ENCODE measurements around the gene HMBS.
A peak's percentile ranks its signal among the peaks of the same experiment; 100 is the strongest.

The HMBS gene

GRCh38 chr11:119120639-119121007 is 35.9 kb downstream of the HMBS start:
- H3K9me3 ChIP-seq, result no peaks in the 10 kb centered on the region
- no peaks in the 10 kb centered on the region for H3K27me3 ChIP-seq
- no peaks in the 10 kb centered on the region for H3K4me1 ChIP-seq
- TF ChIP-seq CTCF (IDR thresholded peaks at IDR 0.05; ENCODE audit: low read depth, low read length), result no peak
- H3K4me3 ChIP-seq (ENCODE audit: low read depth, low read length), result peak overlapping the region; percentile 60
- H3K36me3 ChIP-seq, result peaks cover 8% of the 10 kb centered on the region
- no peak for DNase-seq

DNA sequence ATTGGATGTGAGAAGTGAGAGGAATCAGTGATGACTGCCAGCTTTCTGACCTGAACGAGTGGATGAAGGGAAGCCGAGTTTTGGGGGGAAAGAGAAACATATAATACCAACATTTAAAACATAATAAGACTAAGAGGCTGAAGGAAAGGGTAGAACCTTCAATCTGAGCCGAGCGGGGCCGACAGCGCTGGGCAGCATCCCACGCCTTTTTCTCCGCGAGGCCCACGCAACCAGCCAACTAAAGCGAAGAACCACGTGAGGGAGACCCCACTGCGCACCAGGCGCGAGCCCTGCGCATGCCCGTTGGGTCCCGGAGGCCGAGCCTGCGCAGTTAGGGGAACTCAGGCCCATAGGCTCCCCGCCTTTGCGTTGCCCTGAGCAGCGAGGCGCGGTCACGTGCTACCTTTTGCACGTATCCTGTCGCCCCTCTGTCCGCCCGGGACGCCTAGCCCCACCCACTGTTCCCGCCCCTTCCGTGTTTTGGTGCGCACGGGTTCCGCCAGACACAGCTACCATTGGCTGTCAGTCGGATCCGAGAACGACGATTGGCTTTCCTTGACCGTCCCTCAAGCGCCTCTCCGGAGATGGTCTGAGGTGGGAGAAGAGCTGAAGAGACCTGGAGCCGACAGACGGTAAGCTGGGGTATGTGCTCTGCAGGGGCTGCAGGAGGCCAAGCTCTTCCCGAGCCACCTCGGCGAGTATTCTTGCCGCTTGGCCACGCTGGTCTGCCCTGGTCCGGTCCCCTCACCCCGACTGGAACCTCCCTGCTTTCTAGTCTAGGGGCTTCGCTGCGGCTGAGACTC is 36.5 kb downstream of the HMBS start, which contains the start of gene HINFP:
TSS of gene HINFP (plus strand) at position 573 of the 803 bp plus-strand sequence. CDS start 5,365 bp downstream, outside the sequence.
- no peak for TF ChIP-seq CTCF (IDR thresholded peaks at IDR 0.05; ENCODE audit: low read depth, low read length)
- Histone ChIP-seq H3K9me3 (no peaks in the 10 kb centered on the region), H3K4me3 (ENCODE audit: low read depth, low read length) (peak within 1 kb of the TSS; percentile 99), H3K27me3 (no peaks in the 10 kb centered on the region), H3K4me1 (no peaks in the 10 kb centered on the region), H3K36me3 (peaks cover 8% of the 10 kb centered on the region)
- DNase-seq, result peak; percentile 100

DNA sequence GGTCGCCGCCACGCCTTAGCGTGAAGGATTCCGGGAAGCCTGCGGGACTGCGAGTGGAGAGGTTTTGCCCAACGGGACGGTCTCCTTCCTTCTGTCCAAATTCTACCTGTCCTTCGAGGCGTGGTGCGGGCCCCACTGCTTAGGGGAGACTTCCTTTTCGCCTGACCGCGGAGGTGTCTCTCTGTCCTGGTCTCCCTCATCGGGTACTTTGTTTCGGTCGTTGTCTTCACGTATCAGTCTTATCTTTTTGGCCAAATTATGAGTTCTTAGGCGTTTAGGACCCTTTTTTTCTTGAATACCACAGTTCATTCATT is 37.1 kb downstream of the HMBS start:
- Histone ChIP-seq H3K4me1 (no peaks in the 10 kb centered on the region), H3K27me3 (no peaks in the 10 kb centered on the region), H3K36me3 (peaks cover 8% of the 10 kb centered on the region), H3K4me3 (ENCODE audit: low read depth, low read length) (peak overlapping the region; percentile 99), H3K9me3 (no peaks in the 10 kb centered on the region)
- no peak for DNase-seq
- no peak for TF ChIP-seq CTCF (IDR thresholded peaks at IDR 0.05; ENCODE audit: low read depth, low read length)

DNA sequence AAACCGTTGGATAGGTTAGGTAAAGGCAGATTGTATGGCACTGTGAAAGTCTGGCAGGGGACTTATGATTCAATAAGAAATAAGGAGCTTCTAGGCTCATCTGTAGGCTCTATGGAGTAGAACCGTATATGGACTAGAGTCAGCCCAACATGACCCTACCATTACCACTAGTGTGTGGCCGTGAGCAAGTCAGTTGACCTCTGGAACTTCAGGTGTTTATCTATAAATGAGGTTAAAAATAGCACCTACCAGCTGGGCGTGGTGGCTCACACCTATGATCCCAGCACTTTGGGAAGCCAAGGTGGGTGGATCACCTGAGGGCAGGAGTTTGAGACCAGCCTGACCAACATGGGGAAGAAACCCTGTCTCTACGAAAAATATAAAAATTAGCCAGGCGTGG is 41.1 kb downstream of the HMBS start:
- TF ChIP-seq CTCF (IDR thresholded peaks at IDR 0.05; ENCODE audit: low read depth, low read length), result no peak
- Histone ChIP-seq H3K9me3 (no peaks in the 10 kb centered on the region), H3K27me3 (no peaks in the 10 kb centered on the region), H3K36me3 (peaks cover 24% of the 10 kb centered on the region), H3K4me1 (no peaks in the 10 kb centered on the region), H3K4me3 (ENCODE audit: low read depth, low read length) (no peak overlapping the region)
- no peak for DNase-seq

DNA sequence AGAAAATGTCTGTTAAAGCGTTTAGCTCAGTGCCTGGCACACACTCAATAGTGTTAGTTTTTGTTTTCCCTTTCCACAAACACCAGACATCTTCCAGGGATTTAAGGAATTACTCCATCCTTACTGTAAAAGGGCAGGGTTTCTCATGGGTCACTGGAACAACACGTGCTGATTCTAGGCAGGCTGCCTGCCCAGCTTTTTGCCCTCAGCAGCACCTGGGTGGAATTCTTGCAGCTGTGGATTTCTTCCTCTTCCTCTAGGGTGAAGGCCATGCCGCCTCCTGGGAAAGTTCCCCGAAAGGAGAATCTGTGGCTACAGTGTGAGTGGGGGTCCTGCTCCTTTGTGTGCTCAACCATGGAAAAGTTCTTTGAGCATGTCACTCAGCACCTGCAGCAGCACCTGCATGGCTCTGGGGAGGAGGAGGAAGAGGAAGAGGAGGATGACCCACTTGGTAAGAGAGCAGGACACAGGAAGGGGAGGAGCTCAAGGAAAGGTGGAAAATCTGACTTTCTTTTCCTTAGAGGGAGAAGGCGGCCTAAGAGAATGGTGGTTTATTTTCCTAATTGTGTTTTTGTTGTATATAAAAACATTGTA is 42.1 kb downstream of the HMBS start:
- no peak for DNase-seq
- Histone ChIP-seq H3K9me3 (no peaks in the 10 kb centered on the region), H3K4me3 (ENCODE audit: low read depth, low read length) (no peak overlapping the region), H3K4me1 (no peaks in the 10 kb centered on the region), H3K36me3 (peaks cover 33% of the 10 kb centered on the region), H3K27me3 (no peaks in the 10 kb centered on the region)
- no peak for TF ChIP-seq CTCF (IDR thresholded peaks at IDR 0.05; ENCODE audit: low read depth, low read length)

- Histone ChIP-seq H3K27me3 (no peaks in the 10 kb centered on the region), H3K9me3 (no peaks in the 10 kb centered on the region), H3K4me1 (no peaks in the 10 kb centered on the region), H3K4me3 (ENCODE audit: low read depth, low read length) (no peak overlapping the region), H3K36me3 (peaks cover 47% of the 10 kb centered on the region)
- no peak for DNase-seq
- no peak for TF ChIP-seq CTCF (IDR thresholded peaks at IDR 0.05; ENCODE audit: low read depth, low read length)
Observed at GRCh38 chr11:119130662-119131061, 46.0 kb downstream of the HMBS start.
